CD4-positive, alpha-beta T cell treated with Interleukin-17A for 4 hours (primary cell): ENCODE data around the gene FGFR3.

Source experiments
- DNase-seq: peaks from one replicate; pipeline ENCODE4 v3.0.0-alpha.2; 2020; ENCODE audit warnings: mixed read lengths

The FGFR3 gene

GRCh38 chr4:1789552-1789951, 3.5 kb upstream of the FGFR3 start:
- DNase-seq, result no peak

GRCh38 chr4:1790005-1790404, 3.1 kb upstream of the FGFR3 start:
- no peak for DNase-seq

DNA sequence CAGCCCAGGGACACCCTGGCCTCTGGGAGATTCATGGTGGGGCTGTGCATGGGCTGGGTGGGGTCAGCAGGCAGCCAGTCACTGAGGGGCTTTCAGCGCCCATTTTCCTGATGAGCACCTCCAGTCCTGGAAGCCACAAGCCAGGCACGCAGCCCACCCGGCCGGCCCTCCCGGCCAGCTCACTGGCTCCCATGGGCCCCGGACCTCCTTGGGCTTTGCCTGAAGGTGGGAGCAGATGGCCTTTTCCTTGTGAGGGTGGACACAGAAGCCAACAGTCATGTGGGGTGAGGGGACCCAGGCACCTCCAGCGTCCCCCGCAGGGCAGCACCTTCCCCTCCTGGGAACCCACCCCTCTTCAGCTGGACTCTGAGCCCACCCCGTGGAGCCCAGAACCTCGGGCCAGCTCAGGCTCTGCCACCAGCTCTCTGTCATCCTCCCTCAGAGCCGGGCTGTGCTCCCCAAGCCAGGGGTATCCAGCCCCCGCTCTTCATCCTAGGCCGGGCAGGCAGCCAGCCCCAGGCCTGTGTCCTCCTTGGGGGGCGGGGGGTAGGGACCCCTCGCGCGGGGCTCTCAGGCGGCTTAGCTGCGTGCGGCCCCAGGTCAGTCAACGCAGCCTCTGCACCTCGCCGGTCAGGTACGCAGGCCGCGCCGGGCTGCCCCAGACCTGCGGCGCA, 798 bp upstream of the FGFR3 start:
- DNase-seq, result no peak

DNA sequence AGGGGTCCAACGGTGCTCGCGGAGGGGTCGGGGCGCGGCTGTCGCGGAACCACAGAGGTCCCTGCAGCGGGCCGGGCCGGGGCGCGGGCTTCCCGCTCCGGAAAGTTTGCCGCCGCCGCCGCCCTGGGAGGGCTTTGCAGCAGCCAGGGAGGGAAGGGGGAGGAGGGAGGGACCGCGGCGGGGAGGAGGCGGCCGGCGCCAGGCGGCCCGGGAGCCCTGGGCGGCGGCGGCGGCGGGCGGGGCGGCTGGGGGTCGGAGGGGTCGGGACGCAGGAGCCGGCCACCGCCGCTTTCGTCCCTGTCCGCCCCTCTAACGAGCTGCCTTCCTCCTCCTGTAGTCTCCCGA, 375 bp downstream of the FGFR3 start:
- peak; percentile 55 for DNase-seq

DNA sequence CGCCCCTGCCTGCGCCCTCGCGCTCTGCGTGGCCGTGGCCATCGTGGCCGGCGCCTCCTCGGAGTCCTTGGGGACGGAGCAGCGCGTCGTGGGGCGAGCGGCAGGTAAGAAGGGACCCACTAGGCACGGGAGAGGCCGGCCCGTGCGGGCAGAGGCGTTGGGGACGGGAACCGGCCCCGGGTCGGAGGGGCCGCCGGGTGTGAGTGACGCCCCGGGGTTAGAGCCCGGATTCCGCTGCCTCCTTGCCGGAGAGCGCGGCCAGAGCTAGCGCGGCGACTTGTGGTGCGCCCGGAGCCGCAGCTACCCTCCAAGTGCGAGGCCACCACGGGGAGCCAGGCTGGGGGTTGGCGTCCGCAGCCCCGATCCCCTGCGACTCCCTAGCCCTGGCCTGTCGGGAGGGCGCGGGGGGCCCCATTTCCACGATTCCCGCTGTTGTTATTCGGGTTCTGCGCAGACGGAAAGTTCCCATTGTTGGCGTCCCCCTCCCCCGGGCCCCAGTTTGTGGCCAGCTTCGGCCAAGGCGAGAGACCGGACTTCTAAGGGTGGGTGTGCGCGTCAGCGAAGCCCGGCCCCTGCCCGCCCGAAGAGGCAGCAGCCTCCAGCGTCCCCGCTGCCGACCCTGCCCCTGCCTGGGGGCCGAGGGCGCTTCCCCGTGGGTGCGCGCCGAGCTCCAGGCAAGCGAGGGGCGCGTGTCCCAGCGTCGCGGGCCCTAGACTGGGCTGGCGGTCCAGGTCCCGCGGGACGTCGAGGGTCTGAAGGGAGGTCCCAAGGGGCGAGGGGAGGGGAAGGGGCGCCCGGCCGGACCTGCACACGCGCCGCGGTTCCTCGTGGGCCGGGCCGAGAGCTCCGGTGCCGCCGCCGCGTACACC, 1.1 kb downstream of the FGFR3 start:
- no peak for DNase-seq

- DNase-seq, result no peak
These were observed 1.8 kb downstream of the FGFR3 start for GRCh38 chr4:1794809-1795298.

- peak; percentile 22 for DNase-seq
These were observed 2.5 kb downstream of the FGFR3 start for GRCh38 chr4:1795299-1796195.

- no peak for DNase-seq
These were observed 3.6 kb downstream of the FGFR3 start for GRCh38 chr4:1796486-1797204.

DNA sequence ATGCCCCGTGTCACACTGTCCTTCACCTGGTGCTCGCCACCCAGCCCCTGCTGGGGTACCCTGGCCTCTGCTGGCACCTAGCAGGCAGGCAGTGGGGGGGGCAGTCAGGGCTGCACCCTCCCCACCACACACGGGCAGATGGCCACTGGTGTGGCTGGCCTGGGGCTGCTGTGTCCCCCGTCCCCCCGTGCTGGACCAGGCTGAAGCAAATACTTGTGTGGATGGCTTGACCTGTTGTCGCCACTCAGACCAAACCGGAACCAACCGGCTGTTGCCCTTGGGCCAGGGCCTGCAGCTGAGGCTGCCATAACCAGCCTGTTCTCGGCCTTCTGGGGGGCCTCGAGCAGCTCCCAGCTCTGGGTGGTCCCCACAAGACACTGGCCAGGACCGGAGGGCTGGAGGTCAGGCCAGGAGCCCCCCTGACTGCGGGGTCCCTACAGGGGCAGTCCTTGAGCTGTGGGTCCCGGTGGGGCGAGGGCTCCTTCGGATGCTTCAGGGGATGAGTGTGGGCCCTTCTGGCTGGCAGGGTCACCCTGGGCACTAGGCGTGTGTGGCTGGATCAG, 4.3 kb downstream of the FGFR3 start:
- DNase-seq, result no peak

- DNase-seq, result no peak
These were observed 4.9 kb downstream of the FGFR3 start for GRCh38 chr4:1797861-1798579.

DNA sequence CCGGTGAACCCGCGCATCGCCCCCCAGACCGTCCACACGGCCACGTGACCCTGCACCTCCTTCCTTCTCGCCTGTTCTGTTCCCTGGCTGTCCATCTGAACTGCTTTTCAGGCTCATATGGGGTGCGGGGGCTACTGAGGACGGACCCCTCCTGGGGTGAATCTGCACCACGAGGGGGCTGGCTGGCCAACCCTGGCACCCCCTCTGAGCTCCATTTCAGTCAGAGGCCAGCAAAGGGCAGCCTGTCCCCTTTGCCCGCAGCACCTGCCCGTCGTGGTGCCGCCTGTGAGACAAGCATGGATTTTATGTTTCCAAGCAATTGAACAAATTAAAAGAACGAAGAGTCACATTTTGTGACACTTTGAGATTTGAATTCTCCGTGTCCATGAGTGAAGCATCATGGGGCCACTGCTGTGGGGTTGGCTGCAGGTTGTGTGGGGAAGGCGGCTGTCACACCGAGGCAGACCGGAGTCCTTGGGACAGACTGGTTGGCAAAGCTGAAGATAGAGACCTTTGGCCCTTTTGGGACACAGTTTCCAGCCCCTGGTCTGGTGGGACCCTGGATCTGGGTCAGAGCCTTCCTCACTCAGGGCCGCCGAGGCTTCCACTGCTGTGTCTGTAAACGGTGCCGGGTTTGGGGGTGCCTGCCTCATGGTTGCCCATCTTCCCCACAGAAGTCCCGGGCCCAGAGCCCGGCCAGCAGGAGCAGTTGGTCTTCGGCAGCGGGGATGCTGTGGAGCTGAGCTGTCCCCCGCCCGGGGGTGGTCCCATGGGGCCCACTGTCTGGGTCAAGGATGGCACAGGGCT, 5.7 kb downstream of the FGFR3 start:
- no peak for DNase-seq

DNA sequence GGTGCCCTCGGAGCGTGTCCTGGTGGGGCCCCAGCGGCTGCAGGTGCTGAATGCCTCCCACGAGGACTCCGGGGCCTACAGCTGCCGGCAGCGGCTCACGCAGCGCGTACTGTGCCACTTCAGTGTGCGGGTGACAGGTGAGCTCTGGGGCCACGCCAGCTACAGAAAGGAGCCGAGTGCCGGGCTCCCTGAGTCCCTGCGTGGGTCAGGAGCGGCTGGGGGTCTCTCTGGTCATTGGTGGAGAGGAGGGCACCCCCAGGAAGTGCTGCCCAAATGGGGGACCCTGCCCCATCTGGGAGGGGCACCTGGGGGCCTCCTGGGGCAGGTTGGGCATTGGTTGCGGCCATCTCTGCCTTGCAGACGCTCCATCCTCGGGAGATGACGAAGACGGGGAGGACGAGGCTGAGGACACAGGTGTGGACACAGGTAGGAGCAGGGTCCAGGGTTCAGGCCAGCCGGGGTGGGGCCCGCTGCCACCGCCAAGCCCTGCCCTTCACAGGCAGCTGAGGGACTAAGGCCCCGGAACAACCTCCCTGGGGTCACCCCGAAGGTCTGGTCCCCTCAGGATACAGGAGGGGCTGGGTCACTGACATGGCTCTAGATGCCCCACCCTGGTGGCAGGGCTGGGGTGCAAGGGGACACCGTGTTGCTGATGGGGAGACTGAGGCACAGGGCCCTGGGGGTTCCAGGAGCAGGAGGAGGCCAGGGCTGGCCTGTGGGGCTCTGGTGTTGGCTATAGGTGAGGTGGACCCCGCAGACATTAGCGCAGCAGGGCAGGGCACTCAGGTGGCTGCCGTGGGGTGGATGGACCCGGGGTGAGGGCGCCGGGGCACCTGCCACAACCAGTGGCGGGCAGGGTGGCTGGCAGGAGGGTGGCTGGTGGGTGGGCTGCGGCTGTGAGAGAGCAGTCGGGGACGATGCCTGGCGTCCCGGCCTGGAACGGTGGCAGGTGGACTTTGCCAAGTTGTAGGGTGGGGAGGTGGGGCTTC, 6.6 kb downstream of the FGFR3 start:
- no peak for DNase-seq

DNA sequence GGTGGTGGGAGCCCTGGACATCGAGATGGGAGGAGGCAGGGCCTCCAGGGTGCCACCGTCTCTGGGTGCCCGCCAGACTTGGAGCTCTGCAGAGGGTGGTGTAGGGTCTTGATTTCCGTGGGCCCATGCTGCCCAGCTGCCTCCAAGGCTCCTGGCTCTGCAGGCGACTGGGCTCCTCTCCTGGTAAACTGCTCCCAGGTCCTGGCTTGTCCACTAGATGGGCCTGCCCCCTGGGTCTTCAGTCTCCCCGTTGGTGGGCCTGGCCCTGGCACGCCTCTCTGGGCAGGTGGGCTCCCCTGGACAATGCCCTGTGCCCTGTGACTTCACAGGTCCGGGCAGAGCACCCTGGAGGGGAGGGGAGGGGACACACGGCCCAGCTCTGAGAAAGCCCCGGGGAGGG, 7.7 kb downstream of the FGFR3 start:
- DNase-seq, result no peak

DNA sequence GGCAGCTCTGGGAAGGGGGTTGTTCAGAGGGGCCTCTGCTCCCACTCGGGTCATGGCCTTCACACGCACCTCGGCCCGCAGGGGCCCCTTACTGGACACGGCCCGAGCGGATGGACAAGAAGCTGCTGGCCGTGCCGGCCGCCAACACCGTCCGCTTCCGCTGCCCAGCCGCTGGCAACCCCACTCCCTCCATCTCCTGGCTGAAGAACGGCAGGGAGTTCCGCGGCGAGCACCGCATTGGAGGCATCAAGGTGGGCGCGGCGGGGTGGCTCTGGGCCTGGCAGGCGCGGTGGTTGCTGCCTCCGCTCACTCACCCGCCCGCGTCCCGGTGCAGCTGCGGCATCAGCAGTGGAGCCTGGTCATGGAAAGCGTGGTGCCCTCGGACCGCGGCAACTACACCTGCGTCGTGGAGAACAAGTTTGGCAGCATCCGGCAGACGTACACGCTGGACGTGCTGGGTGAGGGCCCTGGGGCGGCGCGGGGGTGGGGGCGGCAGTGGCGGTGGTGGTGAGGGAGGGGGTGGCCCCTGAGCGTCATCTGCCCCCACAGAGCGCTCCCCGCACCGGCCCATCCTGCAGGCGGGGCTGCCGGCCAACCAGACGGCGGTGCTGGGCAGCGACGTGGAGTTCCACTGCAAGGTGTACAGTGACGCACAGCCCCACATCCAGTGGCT, 8.3 kb downstream of the FGFR3 start:
- DNase-seq, result no peak

DNA sequence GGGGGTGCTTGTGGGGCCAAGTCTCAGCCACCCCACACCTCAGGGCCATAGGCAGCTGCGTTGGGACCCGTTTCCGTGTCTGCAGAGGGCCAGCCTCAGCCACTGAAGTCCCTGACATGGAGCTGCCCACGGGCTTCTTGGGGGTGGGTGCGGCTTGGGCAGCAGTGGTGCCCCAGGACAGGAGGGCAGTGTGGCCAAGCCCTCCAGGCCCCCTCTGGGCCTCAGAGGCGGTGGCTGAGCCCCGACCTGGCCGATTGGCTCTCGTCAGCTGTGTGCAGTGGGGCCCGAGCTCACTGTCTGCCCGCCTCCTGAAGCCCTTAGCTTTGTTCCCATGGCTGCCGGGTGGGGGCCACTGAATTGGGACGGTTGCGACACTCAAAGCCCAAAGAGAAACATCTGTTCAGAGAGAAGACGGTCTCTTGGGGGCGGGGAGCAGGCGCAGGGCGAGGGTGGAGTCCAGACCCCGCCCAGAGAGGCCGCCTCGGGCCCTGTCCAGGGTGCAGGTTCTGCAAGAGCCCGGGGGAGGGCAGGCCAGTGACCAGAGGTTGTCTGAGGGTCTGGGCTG, 9.1 kb downstream of the FGFR3 start:
- DNase-seq, result no peak

DNA sequence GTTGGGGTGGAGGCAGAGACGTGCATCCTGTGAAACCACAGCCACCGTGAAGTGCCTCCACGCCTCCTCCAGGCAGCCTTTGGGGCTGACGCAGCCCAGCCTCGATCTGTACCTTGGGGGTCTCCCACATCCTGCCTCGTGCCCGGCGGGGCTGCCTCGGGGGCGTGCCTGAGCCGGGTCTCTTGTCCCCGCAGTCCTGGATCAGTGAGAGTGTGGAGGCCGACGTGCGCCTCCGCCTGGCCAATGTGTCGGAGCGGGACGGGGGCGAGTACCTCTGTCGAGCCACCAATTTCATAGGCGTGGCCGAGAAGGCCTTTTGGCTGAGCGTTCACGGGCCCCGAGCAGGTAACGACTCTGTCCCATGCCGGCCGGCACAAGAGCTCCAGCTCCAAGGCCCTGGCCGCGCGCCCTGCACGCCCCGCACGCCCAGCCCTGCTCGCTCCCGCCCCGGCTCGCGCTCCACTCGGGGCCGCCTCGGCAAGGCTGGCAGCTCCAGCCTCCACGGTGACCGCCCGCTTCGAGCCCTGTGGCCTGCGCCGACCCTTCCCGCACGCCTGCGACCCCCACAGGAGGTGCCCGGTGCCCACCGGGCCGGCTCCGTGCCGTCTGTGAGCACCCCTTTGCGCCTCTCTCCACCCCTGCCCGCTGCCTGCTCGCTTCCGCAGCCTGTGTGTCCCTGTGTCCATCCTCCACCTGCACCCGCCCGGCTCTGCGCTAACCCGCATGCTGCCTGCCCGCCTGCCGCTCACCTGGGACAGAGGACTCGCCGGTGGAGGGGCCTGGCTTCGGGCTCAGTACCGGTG, 9.8 kb downstream of the FGFR3 start:
- DNase-seq, result no peak
